Measurements from ENCODE around the gene ERAL1. TPM values are rescaled to one million over a fixed set of nuclear protein-coding genes. Genes with fewer than 3 reads are reported as not detected.

ERAL1 gene
- total and polyA plus RNA-seq, 2 experiments from 2014 or later = 77.1 to 121 TPM

- Histone ChIP-seq H4K20me1 (replicated peaks; ENCODE audit: insufficient read depth) (no peaks in the 10 kb centered on the region), H3K4me1 (ENCODE audit: insufficient read depth) (no peaks in the 10 kb centered on the region), H3K4me2 (no peak overlapping the region), H3K27ac (ENCODE audit: low read depth) (no peak overlapping the region), H3K4me3 (no peak overlapping the region), H3F3A (replicated peaks; ENCODE audit: low read depth) (no peaks in the 10 kb centered on the region), H3K36me3 (ENCODE audit: insufficient read depth) (no peaks in the 10 kb centered on the region; the same call in 1 of the 2 replicates), H3K27me3 (ENCODE audit: insufficient read depth) (no peaks in the 10 kb centered on the region), H3K9me2 (ENCODE audit: insufficient read depth) (no peaks in the 10 kb centered on the region), H2AFZ (no peak overlapping the region), H3K79me2 (replicated peaks; ENCODE audit: insufficient read depth) (no peaks in the 10 kb centered on the region)
- Mint-ChIP-seq H3K36me3 (ENCODE audit: low read depth) (peaks cover 56% of the 10 kb centered on the region), H3K4me1 (peaks cover 5% of the 10 kb centered on the region), H3K9me3 (peaks cover 11% of the 10 kb centered on the region; the same call in 2 of the 3 replicates), H3K27me3 (ENCODE audit: insufficient read depth, low read depth, poor library complexity) (peaks cover 5% of the 10 kb centered on the region), H3K27ac (peak overlapping the region; percentile 81), H3K4me3 (no peak overlapping the region)
- DNase-seq (ENCODE audit: low spot score) = peak; percentile 95
- ATAC-seq = peak; percentile 98
- TF ChIP-seq CTCF (conservative IDR thresholded peaks at IDR 0.05; ENCODE audit: low read depth in 2 of 2) (peak; percentile 74 to 92), STAT1 (IDR thresholded peaks at IDR 0.05; ENCODE audit: unreplicated experiment) (no peak), ETS1 (IDR thresholded peaks at IDR 0.05) (no peak), ZNF114 (CRISPR knock-in tag; IDR thresholded peaks at IDR 0.05) (no peak), EZH2phosphoT487 (IDR thresholded peaks at IDR 0.05; ENCODE audit: unreplicated experiment) (no peak)
Observed at GRCh38 chr17:28878981-28879380, 24.2 kb downstream of the ERAL1 start.

GRCh38 chr17:28879886-28880571 is 25.2 kb downstream of the ERAL1 start:
- Mint-ChIP-seq H3K27me3 (ENCODE audit: insufficient read depth, low read depth, poor library complexity) (peaks cover 7% of the 10 kb centered on the region), H3K4me3 (no peak overlapping the region; the same call in 2 of the 3 replicates), H3K9me3 (peaks cover 11% of the 10 kb centered on the region; the same call in 2 of the 3 replicates), H3K4me1 (peaks cover 11% of the 10 kb centered on the region), H3K36me3 (ENCODE audit: low read depth) (peaks cover 63% of the 10 kb centered on the region), H3K27ac (no peak overlapping the region)
- Histone ChIP-seq H3K4me1 (ENCODE audit: insufficient read depth) (no peaks in the 10 kb centered on the region), H3K4me2 (no peak overlapping the region), H4K20me1 (replicated peaks; ENCODE audit: insufficient read depth) (no peaks in the 10 kb centered on the region), H3K9me2 (ENCODE audit: insufficient read depth) (no peaks in the 10 kb centered on the region), H3K4me3 (no peak overlapping the region), H3K27ac (ENCODE audit: low read depth) (no peak overlapping the region), H2AFZ (no peak overlapping the region), H3K27me3 (ENCODE audit: insufficient read depth) (no peaks in the 10 kb centered on the region), H3F3A (replicated peaks; ENCODE audit: low read depth) (no peaks in the 10 kb centered on the region), H3K36me3 (ENCODE audit: insufficient read depth) (no peaks in the 10 kb centered on the region; the same call in 1 of the 2 replicates), H3K79me2 (replicated peaks; ENCODE audit: insufficient read depth) (no peaks in the 10 kb centered on the region)
- ATAC-seq (no peak), DNase-seq (ENCODE audit: low spot score) (no peak)
- TF ChIP-seq EZH2phosphoT487 (IDR thresholded peaks at IDR 0.05; ENCODE audit: unreplicated experiment) (no peak), ZNF462 (CRISPR knock-in tag; IDR thresholded peaks at IDR 0.05) (no peak), ZNF114 (CRISPR knock-in tag; IDR thresholded peaks at IDR 0.05) (no peak), CREB1 (CRISPR knock-in tag; IDR thresholded peaks at IDR 0.05; ENCODE audit: low read depth) (no peak), POLR2AphosphoS5 (IDR thresholded peaks at IDR 0.05; ENCODE audit: low read depth) (no peak), EZH2 (IDR thresholded peaks at IDR 0.05; ENCODE audit: low read depth, unreplicated experiment) (no peak), STAT1 (IDR thresholded peaks at IDR 0.05; ENCODE audit: unreplicated experiment) (no peak), NANOG (IDR thresholded peaks at IDR 0.05; ENCODE audit: borderline replicate concordance) (no peak), JUNB (IDR thresholded peaks at IDR 0.05; ENCODE audit: unreplicated experiment) (no peak), ZNF331 (CRISPR knock-in tag; IDR thresholded peaks at IDR 0.05; ENCODE audit: low read depth) (no peak)

Measured in GM23338 (cell line).